Gastroesophageal sphincter (tissue), 3 donors: Measurements from ENCODE around the gene ZSWIM4.

Experiments
- CTCF ChIP-seq, 4 experiments: fragments of 200-600 bp in 2 of 4; fragments of 450-650 bp in 2 of 4; sonication (generic) in 1 of 4; IDR thresholded peaks; one replicate each; pipeline ENCODE4 v1.5.1; 2017 to 2019; ENCODE audit warnings: antibody characterized with exemption in 4 of 4, mild to moderate bottlenecking in 2 of 4, moderate library complexity in 2 of 4
- EP300 ChIP-seq: sonication (generic); formaldehyde crosslinking; IDR thresholded peaks from one replicate; pipeline ENCODE4 v1.6.1; 2017; ENCODE audit warnings: antibody characterized with exemption, mild to moderate bottlenecking

DNA sequence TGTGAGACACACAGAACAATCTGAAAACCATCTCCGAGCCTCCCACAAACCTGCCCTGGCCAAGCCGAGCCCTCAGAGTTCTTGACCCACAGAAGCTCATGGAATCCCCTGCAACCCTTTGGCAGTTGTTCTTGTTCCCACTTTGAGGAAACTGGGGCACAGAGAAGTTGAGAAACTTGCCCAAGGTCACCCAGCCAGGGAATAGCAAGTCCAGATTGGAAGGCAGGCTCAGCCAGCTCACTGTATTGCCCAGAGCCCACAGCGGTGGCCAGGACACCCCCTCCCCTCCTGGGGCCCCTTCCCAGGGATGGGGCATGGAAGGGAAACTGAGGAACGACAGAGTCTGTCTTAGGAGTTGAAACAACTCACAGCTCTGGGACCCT lies 1.8 kb downstream of the ZSWIM4 start:
- TF ChIP-seq CTCF (IDR thresholded peaks at IDR 0.05) (no peak), EP300 (no peak)
